NCI-H345 treated with DMSO at 0.1 percent for 48 hours (cell line): ENCODE measurements around the gene PHACTR1.

Experiments
- DNase-seq: peaks from one replicate; lab custom pipeline; 2025; ENCODE audit not compliant: unreplicated experiment; lab: John Stamatoyannopoulos, UW

The PHACTR1 gene

GRCh38 chr6:12980741-12981140 lies 264.2 kb downstream of the PHACTR1 start:
- DNase-seq, result no peak

GRCh38 chr6:12984776-12985175 lies 268.2 kb downstream of the PHACTR1 start:
- DNase-seq, result no peak

GRCh38 chr6:12987783-12988182 lies 271.2 kb downstream of the PHACTR1 start:
- DNase-seq, result no peak

- DNase-seq, result no peak
Measured at GRCh38 chr6:12990162-12990561, 273.6 kb downstream of the PHACTR1 start.

GRCh38 chr6:12991435-12991834 lies 274.9 kb downstream of the PHACTR1 start:
- no peak for DNase-seq

- no peak for DNase-seq
Measured at GRCh38 chr6:12992770-12993169, 276.2 kb downstream of the PHACTR1 start.

- no peak for DNase-seq
Measured at GRCh38 chr6:12993283-12993898, 276.8 kb downstream of the PHACTR1 start.

GRCh38 chr6:12995419-12995818 lies 278.9 kb downstream of the PHACTR1 start:
- no peak for DNase-seq

GRCh38 chr6:13000537-13000936 lies 284.0 kb downstream of the PHACTR1 start:
- DNase-seq, result no peak

GRCh38 chr6:13001927-13002326 lies 285.4 kb downstream of the PHACTR1 start:
- no peak for DNase-seq

- DNase-seq, result no peak
Measured at GRCh38 chr6:13004601-13005000, 288.0 kb downstream of the PHACTR1 start.

GRCh38 chr6:13005994-13006393 lies 289.4 kb downstream of the PHACTR1 start:
- no peak for DNase-seq

GRCh38 chr6:13006578-13007300 lies 290.2 kb downstream of the PHACTR1 start:
- no peak for DNase-seq

- DNase-seq, result no peak
Measured at GRCh38 chr6:13007744-13008143, 291.2 kb downstream of the PHACTR1 start.

GRCh38 chr6:13009031-13009430 lies 292.5 kb downstream of the PHACTR1 start:
- no peak for DNase-seq

GRCh38 chr6:13009461-13009860 lies 292.9 kb downstream of the PHACTR1 start:
- DNase-seq, result no peak

- DNase-seq, result no peak
Measured at GRCh38 chr6:13011612-13012146, 295.1 kb downstream of the PHACTR1 start.

GRCh38 chr6:13012296-13012695 lies 295.7 kb downstream of the PHACTR1 start:
- DNase-seq, result no peak

GRCh38 chr6:13012977-13013680 lies 296.6 kb downstream of the PHACTR1 start:
- DNase-seq, result no peak

GRCh38 chr6:13013681-13014503 lies 297.3 kb downstream of the PHACTR1 start:
- DNase-seq, result no peak
